Vagina (tissue), 2 donors: ENCODE data around the gene GDI1. TPM values are rescaled to one million over a fixed set of nuclear protein-coding genes. Genes with fewer than 3 reads are reported as not detected.
"Not testable (repeated sequence)": the region's sequence is repeated elsewhere in the genome, so short reads cannot be mapped to it uniquely, and the experiment has no call there.

Experiments used
- DNase-seq, 2 donors: peaks; one replicate each; pipeline ENCODE4 v3.0.0-alpha.2; 2017; ENCODE audit errors: extremely low spot score in 2 of 2
- H3K27ac ChIP-seq: fragments of 200-600 bp; sonication (generic); one replicate; pipeline ENCODE4 v1.5.1; 2019
- H3K27me3 ChIP-seq: fragments of 200-600 bp; sonication (generic); one replicate; pipeline ENCODE4 v1.5.1; 2019
- H3K36me3 ChIP-seq, 2 donors: fragments of 200-600 bp; sonication (generic); one replicate each; pipeline ENCODE4 v1.5.1; 2017 to 2019
- H3K4me1 ChIP-seq: fragments of 200-600 bp; sonication (generic); one replicate; pipeline ENCODE4 v1.5.1; 2019
- H3K4me3 ChIP-seq, 2 donors: fragments of 200-600 bp; sonication (generic); 1 replicate in 1 of 2; 2 replicates in 1 of 2; pipeline ENCODE4 v1.5.1; 2016 to 2019
- H3K9me3 ChIP-seq: fragments of 200-600 bp; sonication (generic); one replicate; pipeline ENCODE4 v1.5.1; 2019
- CTCF ChIP-seq, 3 experiments: fragments of 450-650 bp in 2 of 3; fragments of 200-600 bp in 1 of 3; sonication (generic) in 1 of 3; IDR thresholded peaks; one replicate each; pipeline ENCODE4 v1.5.1; 2017 to 2019; ENCODE audit warnings: antibody characterized with exemption in 3 of 3, mild to moderate bottlenecking in 2 of 3, moderate library complexity in 2 of 3
- POLR2A ChIP-seq, 2 donors: fragments of 450-650 bp; IDR thresholded peaks; one replicate each; pipeline ENCODE4 v1.6.1; 2017; ENCODE audit warnings: antibody characterized with exemption in 2 of 2, mild to moderate bottlenecking in 2 of 2, moderate library complexity in 2 of 2
- POLR2AphosphoS5 ChIP-seq, 2 donors: sonication (generic); formaldehyde crosslinking; IDR thresholded peaks; one replicate each; pipeline ENCODE4 v1.9.0; 2017; ENCODE audit warnings: antibody characterized with exemption in 2 of 2, mild to moderate bottlenecking in 2 of 2, low read depth in 1 of 2; ENCODE audit not compliant: insufficient read depth in 1 of 2
- intact Hi-C: fragments of 100-400 bp; cut with DNase I; formaldehyde crosslinking; loops from one replicate; pipeline ENCODE4 v1.15.1; 2023
- total RNA-seq: library from RNA; depleted of rRNA; stranded (reverse); fragments of >200 nt; gene quantifications from one replicate; pipeline ENCODE4 v1.2.3, GENCODE V29; 2016

The GDI1 gene
- total RNA-seq = 116 TPM

- H3K4me3 ChIP-seq = peak within 1 kb of the TSS; percentile 58 to 74
- peaks cover 0 to 13% of the 10 kb centered on the region in 2 donors for H3K36me3 ChIP-seq
- TF ChIP-seq POLR2AphosphoS5 (IDR thresholded peaks at IDR 0.05; ENCODE audit: insufficient read depth in 1 of 2, low read depth in 1 of 2) (peak in 1 of 2 donors; percentile 73), POLR2A (IDR thresholded peaks at IDR 0.05) (peak in 1 of 2 donors; percentile 57), CTCF (IDR thresholded peaks at IDR 0.05) (no peak)
- H3K27me3 ChIP-seq = no peaks in the 10 kb centered on the region
- H3K27ac ChIP-seq = peak within 1 kb of the TSS; percentile 91
- DNase-seq = no peak
- H3K4me1 ChIP-seq = peaks cover 16% of the 10 kb centered on the region
- intact Hi-C loops = no loop called here
- no peaks in the 10 kb centered on the region for H3K9me3 ChIP-seq
Observed at GRCh38 chrX:154436983-154437752, at the start of gene GDI1. TSS of gene GDI1 (plus strand) at chrX:154437154. CDS start at chrX:154437255, 101 bp downstream.

- H3K27ac ChIP-seq, H3K36me3 ChIP-seq, H3K4me1 ChIP-seq, intact Hi-C loops, H3K27me3 ChIP-seq, DNase-seq, H3K4me3 ChIP-seq, H3K9me3 ChIP-seq: not testable (repeated sequence)
Observed at GRCh38 chrX:154388094-154388493, 48.9 kb upstream of the GDI1 start.

GRCh38 chrX:154388649-154389048, 48.3 kb upstream of the GDI1 start:
- H3K36me3 ChIP-seq, H3K9me3 ChIP-seq, H3K4me1 ChIP-seq, DNase-seq, H3K27me3 ChIP-seq, intact Hi-C loops, H3K4me3 ChIP-seq, H3K27ac ChIP-seq: not testable (repeated sequence)

GRCh38 chrX:154389812-154390747, 46.9 kb upstream of the GDI1 start:
- not testable (repeated sequence) for H3K4me3 ChIP-seq, DNase-seq, H3K27ac ChIP-seq

GRCh38 chrX:154396363-154396762, 40.6 kb upstream of the GDI1 start:
- H3K4me3 ChIP-seq, H3K27ac ChIP-seq, DNase-seq, H3K27me3 ChIP-seq, H3K9me3 ChIP-seq: not testable (repeated sequence)
- intact Hi-C loops = loop anchor here (5.0 kb wide), 1 partner anchor 136 kb away; no protein-coding TSS in a partner anchor
- Histone ChIP-seq H3K4me1 (peaks cover 17% of the 10 kb centered on the region), H3K36me3 (peaks cover 0 to 20% of the 10 kb centered on the region in 2 donors)

More at GRCh38 chrX:154389812-154390747, 46.9 kb upstream of the GDI1 start:
- H3K4me1 ChIP-seq, intact Hi-C loops, H3K9me3 ChIP-seq, H3K27me3 ChIP-seq, H3K36me3 ChIP-seq: not testable (repeated sequence)

GRCh38 chrX:154396973-154397887, 39.7 kb upstream of the GDI1 start:
- Histone ChIP-seq H3K4me1 (peaks cover 21% of the 10 kb centered on the region), H3K27ac (peak overlapping the region; percentile 88), H3K36me3 (peaks cover 0 to 20% of the 10 kb centered on the region in 2 donors), H3K4me3 (peak overlapping the region; percentile 65 to 69), H3K27me3 (no peaks in the 10 kb centered on the region), H3K9me3 (no peaks in the 10 kb centered on the region)
- DNase-seq = no peak
- intact Hi-C loops = loop anchor here (5.0 kb wide), 1 partner anchor 135 kb away; no protein-coding TSS in a partner anchor
- TF ChIP-seq POLR2A (IDR thresholded peaks at IDR 0.05) (peak in 1 of 2 donors; percentile 30), POLR2AphosphoS5 (IDR thresholded peaks at IDR 0.05; ENCODE audit: insufficient read depth in 1 of 2, low read depth in 1 of 2) (no peak), CTCF (IDR thresholded peaks at IDR 0.05) (no peak)
